ENCODE measurements around the gene MYL7. TPM values are rescaled to one million over a fixed set of nuclear protein-coding genes. Genes with fewer than 3 reads are reported as not detected.

The MYL7 gene
- total RNA-seq (2011; cell fraction: chromatin; rRNA removed; ENCODE audit: low replicate concordance) = not detected in 2 replicates
- not detected in 2 replicates for total RNA-seq (2011; cell fraction: nucleolus; rRNA removed)
- total RNA-seq (2011; cell fraction: nucleoplasm; rRNA removed) = not detected in 2 replicates
- total RNA-seq (2014; rRNA removed) (not detected in 2 replicates), total RNA-seq (2014; rRNA removed; fragmentation: Illumina TruSeq; extraction: Trizol) (not detected in 2 replicates), total RNA-seq (2015; rRNA removed; fragmentation: Illumina TruSeq; extraction: Trizol) (not detected in 2 replicates), total RNA-seq (2021) (not detected in 2 replicates), polyA plus RNA-seq (2011; rRNA removed) (not detected in 2 replicates), polyA plus RNA-seq (2014; fragmentation: Illumina TruSeq; extraction: Trizol) (not detected in 2 replicates), polyA plus RNA-seq (2014; fragmentation: Nextera tagmentation; extraction: Ambion mirVana) (not detected), polyA plus RNA-seq (2014; rRNA removed) (not detected in 2 replicates), polyA minus RNA-seq (2011; rRNA and poly(A)+ RNA removed) (not detected in 2 replicates), Bru-seq, nascent RNA (not detected), BruChase-seq, experiment 1, labeled RNA remaining after a 2-hour chase (not detected), BruChase-seq, experiment 2, labeled RNA remaining after a 6-hour chase (not detected)
- 0.12 TPM in 1 of 2 replicates, not detected in the other for polyA plus RNA-seq (2011; cell fraction: cytosol; rRNA removed)
- polyA plus RNA-seq (2011; cell fraction: nucleus; rRNA removed) = 0.27 TPM in 1 of 2 replicates, not detected in the other
- not detected in 2 replicates for polyA plus RNA-seq (2012)
- polyA minus RNA-seq (2011; cell fraction: cytosol; rRNA and poly(A)+ RNA removed) = not detected in 2 replicates
- not detected in 2 replicates for polyA minus RNA-seq (2011; cell fraction: nucleus; rRNA and poly(A)+ RNA removed)
- long read RNA-seq, experiment 1 = 0 reads
- long read RNA-seq, experiment 2 = 0 reads
- long read RNA-seq, experiment 3 = 0 reads

DNA sequence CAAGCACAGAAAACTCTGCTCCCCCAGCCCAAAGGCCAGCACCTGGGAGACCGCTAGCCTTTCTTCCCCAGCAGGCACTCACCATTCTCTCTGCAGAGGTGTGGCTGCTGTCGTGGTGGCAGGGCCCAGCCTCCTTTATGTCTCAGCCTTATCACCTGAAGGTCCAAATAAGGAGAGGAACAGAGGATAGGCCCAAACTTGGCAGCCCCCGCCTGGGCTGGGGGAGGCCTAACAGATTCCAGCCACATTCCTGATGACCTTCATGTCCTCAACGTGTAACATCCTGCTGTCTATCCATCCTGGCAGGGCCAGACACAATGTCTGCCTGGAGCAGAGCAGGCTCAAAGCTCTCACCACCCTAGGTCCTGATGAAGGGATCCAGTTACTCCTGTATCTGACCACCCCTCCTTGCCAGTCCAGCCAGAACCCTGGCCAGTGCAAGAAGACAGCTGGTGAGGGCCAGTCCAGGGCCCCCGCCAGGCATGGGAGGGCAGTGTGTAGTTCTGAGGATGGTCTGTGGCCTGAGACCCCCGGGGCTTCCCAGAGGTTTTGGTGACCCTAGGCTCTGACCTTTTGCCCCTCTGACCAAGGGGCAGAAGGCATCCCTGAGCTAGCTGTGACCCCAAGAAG is at the start of gene MYL7:
TSS of gene MYL7 (minus strand) at position 112 of the 630 bp plus-strand sequence. CDS start at position 85, 27 bp downstream.
- Histone ChIP-seq H3K4me2 (ENCODE audit: insufficient read depth, low read length) (no peak within 1 kb of the TSS), H3K36me3 (ENCODE audit: control insufficient read depth, insufficient read depth, low read length) (no peaks in the 10 kb centered on the region), H4K20me1 (replicated peaks; ENCODE audit: control insufficient read depth, insufficient read depth, low read length) (no peaks in the 10 kb centered on the region; the same call in 1 of the 2 replicates), H3K79me2 (ENCODE audit: control insufficient read depth, insufficient read depth, low read length) (no peaks in the 10 kb centered on the region), H3K27me3 (ENCODE audit: control insufficient read depth in 2 of 2, insufficient read depth in 2 of 2, low read length in 2 of 2) (no peaks in the 10 kb centered on the region), H3K4me3 (no peak within 1 kb of the TSS), H3K9me1 (ENCODE audit: control insufficient read depth, insufficient read depth, low read length) (no peaks in the 10 kb centered on the region), H3K9ac (ENCODE audit: insufficient read depth in 1 of 2, low read depth in 2 of 2, low read length in 2 of 2) (peak within 1 kb of the TSS in 1 of 2 experiments; percentile 80; a peak in 2 of 4 replicates), H3K9me3 (replicated peaks; ENCODE audit: control insufficient read depth, insufficient read depth, low read depth, low read length) (no peaks in the 10 kb centered on the region), H3K4me1 (replicated peaks in 1 of 2; ENCODE audit: control insufficient read depth in 2 of 2, insufficient read depth in 2 of 2, low read length in 2 of 2) (peaks cover 2 to 32% of the 10 kb centered on the region in 2 experiments), H2AFZ (ENCODE audit: low read depth, low read length) (no peak within 1 kb of the TSS), H3K27ac (ENCODE audit: extremely low read depth, low read depth, low read length) (no peak within 1 kb of the TSS)
- FAIRE-seq (no peak), ATAC-seq (no peak), DNase-seq (ENCODE audit: extremely low read depth in 1 of 4, low spot score in 3 of 4) (no peak)
- ChIA-PET CTCF (ENCODE audit: low intra/inter-chr PET ratio) (no interaction called here), POLR2A (interaction anchor here (0.9 kb wide), 1 partner anchor 8 kb away, joined by 3 read pairs; no protein-coding TSS in a partner anchor)
- BruUV-seq (replicated peaks) = no TSS peak
- 14% methylated on average over 6 of the region's 6 CpGs for WGBS (ENCODE audit: insufficient coverage, low coverage, missing lambda C conversion rate)
- intact Hi-C loops (cut with micrococcal nuclease) = no loop called here
- in situ Hi-C loops (cut with MboI) = no loop called here
- TF ChIP-seq, protein P1, sequence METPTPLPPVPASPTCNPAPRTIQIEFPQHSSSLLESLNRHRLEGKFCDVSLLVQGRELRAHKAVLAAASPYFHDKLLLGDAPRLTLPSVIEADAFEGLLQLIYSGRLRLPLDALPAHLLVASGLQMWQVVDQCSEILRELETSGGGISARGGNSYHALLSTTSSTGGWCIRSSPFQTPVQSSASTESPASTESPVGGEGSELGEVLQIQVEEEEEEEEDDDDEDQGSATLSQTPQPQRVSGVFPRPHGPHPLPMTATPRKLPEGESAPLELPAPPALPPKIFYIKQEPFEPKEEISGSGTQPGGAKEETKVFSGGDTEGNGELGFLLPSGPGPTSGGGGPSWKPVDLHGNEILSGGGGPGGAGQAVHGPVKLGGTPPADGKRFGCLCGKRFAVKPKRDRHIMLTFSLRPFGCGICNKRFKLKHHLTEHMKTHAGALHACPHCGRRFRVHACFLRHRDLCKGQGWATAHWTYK (CRISPR knock-in tag; IDR thresholded peaks at IDR 0.05) = no peak
- no peak for TF ChIP-seq CCNT2 (IDR thresholded peaks at IDR 0.05; ENCODE audit: borderline replicate concordance, extremely low read depth, insufficient read length, low read depth, low read length)
- peak in 1 of 2 experiments; percentile 16; a peak in 1 of 4 replicates for TF ChIP-seq SRF (CRISPR knock-in tag; IDR thresholded peaks at IDR 0.05)
- TF ChIP-seq CBX3 (IDR thresholded peaks at IDR 0.05; ENCODE audit: borderline replicate concordance in 1 of 2, low read length in 2 of 2) = no peak
- TF ChIP-seq KAT2B (IDR thresholded peaks at IDR 0.05; ENCODE audit: low read depth, low read length) = no peak
- no peak for TF ChIP-seq JUNB (CRISPR knock-in tag; conservative IDR thresholded peaks at IDR 0.05)
- TF ChIP-seq FOXA1 (IDR thresholded peaks at IDR 0.05; ENCODE audit: borderline replicate concordance) = no peak
- no peak for TF ChIP-seq POLR2A (conservative IDR thresholded peaks at IDR 0.05)
